Measurements from ENCODE around the gene MTARC1.

The MTARC1 gene

DNA sequence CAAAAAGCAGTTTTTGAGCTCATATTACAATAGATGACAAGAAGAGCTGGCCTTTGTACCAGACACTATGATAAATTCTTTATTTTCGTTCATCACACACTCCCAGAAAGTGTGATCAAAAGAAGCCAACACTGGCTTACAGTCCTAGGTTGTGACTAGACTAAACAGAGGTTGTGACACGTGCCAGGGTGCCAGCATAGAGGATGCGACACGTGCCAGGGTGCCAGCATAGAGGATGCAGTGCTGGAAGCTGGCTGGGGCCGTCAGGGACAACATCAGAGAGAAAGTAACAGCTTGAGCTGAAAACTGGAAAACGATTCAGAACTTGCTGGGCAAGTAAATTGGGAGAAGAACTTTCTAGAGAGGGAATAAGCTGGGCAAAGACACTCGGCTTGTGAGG lies 2.2 kb downstream of the MTARC1 start:
- Histone ChIP-seq H3K36me3 (peaks cover 34% of the 10 kb centered on the region), H3K4me3 (ENCODE audit: low read depth, low read length) (no peak overlapping the region), H3K27ac (no peak overlapping the region), H3K9me3 (ENCODE audit: severe bottlenecking) (no peaks in the 10 kb centered on the region), H3K27me3 (ENCODE audit: insufficient read depth, low read depth, severe bottlenecking) (no peaks in the 10 kb centered on the region)
- DNase-seq, result no peak
- TF ChIP-seq, protein P1, sequence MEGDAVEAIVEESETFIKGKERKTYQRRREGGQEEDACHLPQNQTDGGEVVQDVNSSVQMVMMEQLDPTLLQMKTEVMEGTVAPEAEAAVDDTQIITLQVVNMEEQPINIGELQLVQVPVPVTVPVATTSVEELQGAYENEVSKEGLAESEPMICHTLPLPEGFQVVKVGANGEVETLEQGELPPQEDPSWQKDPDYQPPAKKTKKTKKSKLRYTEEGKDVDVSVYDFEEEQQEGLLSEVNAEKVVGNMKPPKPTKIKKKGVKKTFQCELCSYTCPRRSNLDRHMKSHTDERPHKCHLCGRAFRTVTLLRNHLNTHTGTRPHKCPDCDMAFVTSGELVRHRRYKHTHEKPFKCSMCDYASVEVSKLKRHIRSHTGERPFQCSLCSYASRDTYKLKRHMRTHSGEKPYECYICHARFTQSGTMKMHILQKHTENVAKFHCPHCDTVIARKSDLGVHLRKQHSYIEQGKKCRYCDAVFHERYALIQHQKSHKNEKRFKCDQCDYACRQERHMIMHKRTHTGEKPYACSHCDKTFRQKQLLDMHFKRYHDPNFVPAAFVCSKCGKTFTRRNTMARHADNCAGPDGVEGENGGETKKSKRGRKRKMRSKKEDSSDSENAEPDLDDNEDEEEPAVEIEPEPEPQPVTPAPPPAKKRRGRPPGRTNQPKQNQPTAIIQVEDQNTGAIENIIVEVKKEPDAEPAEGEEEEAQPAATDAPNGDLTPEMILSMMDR (IDR thresholded peaks at IDR 0.05; ENCODE audit: low read depth, low read length), result no peak

DNA sequence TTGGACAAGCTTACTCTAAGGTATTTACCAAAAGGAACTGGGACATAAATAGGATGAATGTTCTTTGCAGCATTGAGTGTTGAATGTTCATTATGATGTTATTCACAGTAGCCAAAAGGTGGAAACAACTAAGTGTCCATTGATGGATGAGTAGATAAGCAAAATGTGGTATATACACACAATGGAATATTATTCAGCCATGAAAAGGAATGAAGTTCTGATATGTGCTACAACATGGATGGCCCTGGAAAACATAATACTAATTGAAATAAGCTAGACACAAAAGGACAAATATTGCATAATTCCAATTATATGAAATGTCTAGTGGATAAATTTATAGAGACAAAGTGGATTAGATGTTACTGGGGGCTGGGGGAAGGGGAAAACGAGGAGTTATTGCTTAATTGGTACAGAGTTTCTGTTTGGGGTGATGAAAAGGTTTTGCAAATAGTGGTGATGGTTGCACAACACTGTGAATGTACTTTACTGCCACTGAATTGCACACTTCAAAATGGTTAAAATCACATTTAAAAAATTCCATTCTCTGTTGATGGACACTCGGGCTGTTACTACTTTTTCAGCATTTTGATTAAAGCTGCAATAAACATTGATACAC lies 2.9 kb downstream of the MTARC1 start:
- DNase-seq, result no peak
- no peaks in the 10 kb centered on the region for H3K9me3 ChIP-seq (ENCODE audit: severe bottlenecking)
- H3K4me3 ChIP-seq (ENCODE audit: low read depth, low read length), result no peak overlapping the region
- TF ChIP-seq, protein P1 (IDR thresholded peaks at IDR 0.05; ENCODE audit: low read depth, low read length), result no peak
- H3K27ac ChIP-seq, result no peak overlapping the region
- no peaks in the 10 kb centered on the region for H3K27me3 ChIP-seq (ENCODE audit: insufficient read depth, low read depth, severe bottlenecking)
- peaks cover 34% of the 10 kb centered on the region for H3K36me3 ChIP-seq

DNA sequence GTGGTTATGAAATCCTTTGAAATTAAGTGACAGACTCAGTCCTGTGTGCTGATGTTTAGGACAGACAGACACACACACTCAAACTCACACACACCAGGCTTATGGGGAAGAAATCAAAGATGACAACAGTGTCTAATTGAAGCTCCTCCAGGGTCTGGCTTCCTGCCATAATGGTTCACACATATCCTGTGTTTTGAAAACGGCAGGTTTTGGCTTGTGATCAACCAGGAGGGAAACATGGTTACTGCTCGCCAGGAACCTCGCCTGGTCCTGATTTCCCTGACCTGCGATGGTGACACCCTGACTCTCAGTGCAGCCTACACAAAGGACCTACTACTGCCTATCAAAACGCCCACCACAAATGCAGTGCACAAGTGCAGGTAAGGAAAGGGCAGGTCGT lies 4.6 kb downstream of the MTARC1 start:
- no peak overlapping the region for H3K27ac ChIP-seq
- H3K4me3 ChIP-seq (ENCODE audit: low read depth, low read length), result no peak overlapping the region
- no peaks in the 10 kb centered on the region for H3K9me3 ChIP-seq (ENCODE audit: severe bottlenecking)
- H3K27me3 ChIP-seq (ENCODE audit: insufficient read depth, low read depth, severe bottlenecking), result no peaks in the 10 kb centered on the region
- TF ChIP-seq, protein P1 (IDR thresholded peaks at IDR 0.05; ENCODE audit: low read depth, low read length), result no peak
- no peak for DNase-seq
- H3K36me3 ChIP-seq, result peaks cover 39% of the 10 kb centered on the region

DNA sequence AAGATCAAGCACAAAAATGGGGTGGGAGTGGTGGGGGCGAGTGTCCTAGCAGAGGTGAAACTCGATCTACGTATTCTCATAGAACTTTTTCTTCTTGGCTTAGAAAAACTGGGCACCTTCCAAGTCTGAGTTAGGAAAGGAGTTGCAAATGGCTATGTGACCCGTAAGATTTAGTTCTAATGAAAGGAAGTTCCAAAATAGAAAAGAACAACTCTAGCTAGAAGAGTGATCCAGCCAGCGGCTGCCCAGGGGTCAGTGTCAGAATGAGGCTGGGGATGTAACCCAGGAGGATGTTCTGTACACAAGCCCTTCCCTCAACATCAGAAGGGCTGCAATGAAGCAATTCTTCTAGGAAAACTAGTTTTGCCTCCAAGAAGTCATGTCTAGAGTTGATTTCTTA lies 5.2 kb downstream of the MTARC1 start:
- Histone ChIP-seq H3K9me3 (ENCODE audit: severe bottlenecking) (no peaks in the 10 kb centered on the region), H3K4me3 (ENCODE audit: low read depth, low read length) (no peak overlapping the region), H3K27me3 (ENCODE audit: insufficient read depth, low read depth, severe bottlenecking) (no peaks in the 10 kb centered on the region), H3K27ac (no peak overlapping the region), H3K36me3 (peaks cover 44% of the 10 kb centered on the region)
- TF ChIP-seq, protein P1 (IDR thresholded peaks at IDR 0.05; ENCODE audit: low read depth, low read length), result no peak
- no peak for DNase-seq

DNA sequence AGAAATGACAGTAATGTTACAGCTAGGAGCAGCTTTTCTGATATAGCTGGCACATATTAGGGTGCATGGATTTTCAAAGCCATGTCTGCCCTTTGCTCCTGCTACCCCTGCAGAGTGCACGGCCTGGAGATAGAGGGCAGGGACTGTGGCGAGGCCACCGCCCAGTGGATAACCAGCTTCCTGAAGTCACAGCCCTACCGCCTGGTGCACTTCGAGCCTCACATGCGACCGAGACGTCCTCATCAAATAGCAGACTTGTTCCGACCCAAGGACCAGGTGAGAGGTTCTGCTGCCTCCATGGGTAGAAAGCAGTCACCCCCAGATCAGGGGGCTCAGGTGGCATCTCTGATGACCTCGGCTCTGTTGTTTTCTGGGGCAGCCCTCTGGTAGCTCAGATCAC lies 9.8 kb downstream of the MTARC1 start:
- no peak overlapping the region for H3K4me3 ChIP-seq (ENCODE audit: low read depth, low read length)
- TF ChIP-seq, protein P1 (IDR thresholded peaks at IDR 0.05; ENCODE audit: low read depth, low read length), result no peak
- H3K36me3 ChIP-seq, result peaks cover 66% of the 10 kb centered on the region
- H3K27me3 ChIP-seq (ENCODE audit: insufficient read depth, low read depth, severe bottlenecking), result no peaks in the 10 kb centered on the region
- no peak for DNase-seq
- H3K9me3 ChIP-seq (ENCODE audit: severe bottlenecking), result no peaks in the 10 kb centered on the region
- H3K27ac ChIP-seq, result no peak overlapping the region

DNA sequence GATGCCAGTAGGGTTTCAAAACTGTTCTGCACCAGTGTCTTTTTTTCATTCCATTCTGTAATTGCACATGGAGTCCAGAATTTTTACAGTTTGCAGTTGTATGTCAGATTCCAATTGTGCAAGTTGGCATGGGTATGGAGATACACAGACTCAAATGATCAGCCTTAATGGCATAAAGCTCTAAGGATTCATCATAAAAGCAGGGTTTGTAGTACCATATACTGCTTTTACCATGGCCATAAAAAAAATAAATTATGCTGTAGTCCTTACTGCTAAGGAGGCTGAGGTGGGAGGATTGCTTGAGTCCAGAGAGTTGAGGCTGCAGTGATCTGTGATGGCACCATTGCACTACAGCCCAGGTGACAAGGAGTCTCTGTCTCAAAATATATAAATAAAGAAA lies 10.3 kb downstream of the MTARC1 start:
- TF ChIP-seq, protein P1 (IDR thresholded peaks at IDR 0.05; ENCODE audit: low read depth, low read length), result no peak
- no peaks in the 10 kb centered on the region for H3K9me3 ChIP-seq (ENCODE audit: severe bottlenecking)
- H3K27me3 ChIP-seq (ENCODE audit: insufficient read depth, low read depth, severe bottlenecking), result no peaks in the 10 kb centered on the region
- H3K36me3 ChIP-seq, result peaks cover 66% of the 10 kb centered on the region
- no peak overlapping the region for H3K4me3 ChIP-seq (ENCODE audit: low read depth, low read length)
- no peak overlapping the region for H3K27ac ChIP-seq
- no peak for DNase-seq

Measured in WERI-Rb-1 (cell line).